Caki2 (cell line): ENCODE data around the gene PIGP. TPM values are rescaled to one million over a fixed set of nuclear protein-coding genes. Genes with fewer than 3 reads are reported as not detected.

Experiments
- total RNA-seq: library from RNA; depleted of rRNA; stranded (reverse); fragments of >200 nt; shearing (Covaris generic); gene quantifications from 2 replicates; pipeline ENCODE4 v1.2.3, GENCODE V29; 2014; ENCODE audit warnings: low replicate concordance; rRNA removed

Gene PIGP
- total RNA-seq, 1 experiment from 2014 or later: 83.9 TPM

Other genes starting within 250 kb of the PIGP start
- 10.4 and 20.2 TPM in 2 replicates for gene HLCS, start 106.4 kb downstream of the PIGP start, total RNA-seq
- gene RIPPLY3, start 66.4 kb downstream of the PIGP start, total RNA-seq: not detected in 2 replicates
- gene TTC3, start 183 bp upstream of the PIGP start, total RNA-seq: 46.5 and 100 TPM in 2 replicates
- 71.3 and 124 TPM in 2 replicates for gene VPS26C, start 194.3 kb upstream of the PIGP start, total RNA-seq